Measurements from ENCODE around the gene PLEKHB2. TPM values are rescaled to one million over a fixed set of nuclear protein-coding genes. Genes with fewer than 3 reads are reported as not detected.
"Not testable (repeated sequence)": the region's sequence is repeated elsewhere in the genome, so short reads cannot be mapped to it uniquely, and the experiment has no call there.

The PLEKHB2 gene
- total RNA-seq, 1 donor from 2014 or later: 38.8 TPM

DNA sequence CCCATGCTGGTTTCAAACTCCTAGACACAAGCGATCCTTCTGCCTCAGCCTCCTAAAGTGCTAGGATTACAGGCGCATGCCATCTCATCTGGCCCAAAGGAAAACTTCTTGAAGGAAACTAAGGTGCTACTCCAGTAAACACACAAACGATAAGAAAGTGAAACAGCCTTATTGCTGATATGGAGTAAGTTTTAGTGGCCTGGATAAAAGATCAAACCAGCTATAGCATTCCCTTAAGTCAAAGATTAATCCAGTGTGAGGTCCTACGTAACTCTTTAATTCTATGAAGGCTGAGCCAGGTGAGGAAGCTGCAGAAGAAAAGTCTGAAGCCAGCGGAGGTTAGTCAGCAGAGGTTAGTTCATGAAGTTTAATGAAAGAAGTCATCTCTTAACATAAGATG lies 63.4 kb downstream of the PLEKHB2 start:
- H3K4me1 Mint-ChIP-seq (ENCODE audit: low read depth): no peaks in the 10 kb centered on the region
- no peak for DNase-seq (ENCODE audit: low spot score, unreplicated experiment)
- TF ChIP-seq, protein P1, sequence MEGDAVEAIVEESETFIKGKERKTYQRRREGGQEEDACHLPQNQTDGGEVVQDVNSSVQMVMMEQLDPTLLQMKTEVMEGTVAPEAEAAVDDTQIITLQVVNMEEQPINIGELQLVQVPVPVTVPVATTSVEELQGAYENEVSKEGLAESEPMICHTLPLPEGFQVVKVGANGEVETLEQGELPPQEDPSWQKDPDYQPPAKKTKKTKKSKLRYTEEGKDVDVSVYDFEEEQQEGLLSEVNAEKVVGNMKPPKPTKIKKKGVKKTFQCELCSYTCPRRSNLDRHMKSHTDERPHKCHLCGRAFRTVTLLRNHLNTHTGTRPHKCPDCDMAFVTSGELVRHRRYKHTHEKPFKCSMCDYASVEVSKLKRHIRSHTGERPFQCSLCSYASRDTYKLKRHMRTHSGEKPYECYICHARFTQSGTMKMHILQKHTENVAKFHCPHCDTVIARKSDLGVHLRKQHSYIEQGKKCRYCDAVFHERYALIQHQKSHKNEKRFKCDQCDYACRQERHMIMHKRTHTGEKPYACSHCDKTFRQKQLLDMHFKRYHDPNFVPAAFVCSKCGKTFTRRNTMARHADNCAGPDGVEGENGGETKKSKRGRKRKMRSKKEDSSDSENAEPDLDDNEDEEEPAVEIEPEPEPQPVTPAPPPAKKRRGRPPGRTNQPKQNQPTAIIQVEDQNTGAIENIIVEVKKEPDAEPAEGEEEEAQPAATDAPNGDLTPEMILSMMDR (IDR thresholded peaks at IDR 0.05; ENCODE audit: unreplicated experiment): no peak
- H3K27ac Mint-ChIP-seq: no peak overlapping the region
- H3K4me3 Mint-ChIP-seq (ENCODE audit: low read depth): no peak overlapping the region
- H3K36me3 Mint-ChIP-seq (ENCODE audit: insufficient read depth): no peaks in the 10 kb centered on the region
- H3K27me3 Mint-ChIP-seq: peaks cover 6% of the 10 kb centered on the region
- H3K9me3 Mint-ChIP-seq (ENCODE audit: low read depth): no peaks in the 10 kb centered on the region

DNA sequence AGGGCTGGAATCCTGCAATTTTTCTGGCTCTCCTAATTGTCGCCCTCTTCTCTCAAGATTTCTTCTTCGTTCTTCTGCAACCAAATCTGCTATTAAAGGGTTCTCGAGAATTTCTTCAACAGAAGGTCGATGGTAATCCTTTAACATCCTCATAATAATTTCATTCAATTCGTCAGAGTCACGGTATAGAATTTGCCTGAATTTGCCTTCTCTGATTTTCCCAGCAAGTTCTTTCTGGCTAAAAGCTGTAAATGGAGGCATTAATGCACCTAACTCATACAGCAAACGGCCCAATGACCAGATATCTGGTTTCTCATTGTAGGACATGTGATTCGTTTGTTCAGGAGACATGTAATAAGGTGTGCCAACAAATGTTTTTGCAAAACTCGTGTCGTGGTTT lies 72.9 kb downstream of the PLEKHB2 start:
- H3K4me1 Mint-ChIP-seq (ENCODE audit: low read depth); DNase-seq (ENCODE audit: low spot score, unreplicated experiment); H3K27ac Mint-ChIP-seq; H3K36me3 Mint-ChIP-seq (ENCODE audit: insufficient read depth); H3K4me3 Mint-ChIP-seq (ENCODE audit: low read depth); H3K9me3 Mint-ChIP-seq (ENCODE audit: low read depth): not testable (repeated sequence)
- H3K27me3 Mint-ChIP-seq: peaks cover 20% of the 10 kb centered on the region

DNA sequence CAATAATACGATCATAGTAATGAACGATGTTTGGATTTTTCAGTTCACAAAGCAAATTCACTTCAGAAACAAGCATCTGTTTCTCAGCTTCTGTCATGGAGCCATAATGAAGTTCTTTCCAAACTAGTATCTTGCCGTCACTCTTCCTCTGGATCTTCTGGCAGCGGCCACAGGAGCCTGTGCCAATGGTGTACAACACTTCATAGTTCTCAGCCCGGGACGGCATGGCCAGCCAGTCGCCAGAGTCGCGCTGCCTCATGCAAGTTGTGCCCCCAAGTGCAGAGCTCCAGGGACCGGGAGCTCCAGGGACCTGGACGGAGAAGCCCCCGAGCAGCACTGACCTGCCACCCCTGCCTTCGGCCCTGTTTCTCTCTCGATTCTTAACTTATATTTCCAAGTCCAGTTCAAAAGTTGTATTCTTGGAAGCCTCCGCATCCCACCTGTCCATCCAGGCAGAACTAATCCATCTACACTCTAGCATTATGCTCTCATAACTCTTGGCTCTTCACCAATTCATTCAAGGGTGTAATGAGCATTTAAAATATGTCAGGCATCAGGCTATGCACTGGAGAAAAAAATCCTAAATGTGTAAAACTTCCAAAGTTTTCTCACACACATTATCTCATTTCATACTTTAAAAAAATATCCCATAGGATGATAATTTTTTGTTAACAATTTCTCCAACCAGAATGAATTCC lies 73.7 kb downstream of the PLEKHB2 start:
- peaks cover 20% of the 10 kb centered on the region for H3K27me3 Mint-ChIP-seq
- not testable (repeated sequence) for DNase-seq (ENCODE audit: low spot score, unreplicated experiment); H3K9me3 Mint-ChIP-seq (ENCODE audit: low read depth); H3K27ac Mint-ChIP-seq; H3K4me1 Mint-ChIP-seq (ENCODE audit: low read depth); H3K36me3 Mint-ChIP-seq (ENCODE audit: insufficient read depth); H3K4me3 Mint-ChIP-seq (ENCODE audit: low read depth)

DNA sequence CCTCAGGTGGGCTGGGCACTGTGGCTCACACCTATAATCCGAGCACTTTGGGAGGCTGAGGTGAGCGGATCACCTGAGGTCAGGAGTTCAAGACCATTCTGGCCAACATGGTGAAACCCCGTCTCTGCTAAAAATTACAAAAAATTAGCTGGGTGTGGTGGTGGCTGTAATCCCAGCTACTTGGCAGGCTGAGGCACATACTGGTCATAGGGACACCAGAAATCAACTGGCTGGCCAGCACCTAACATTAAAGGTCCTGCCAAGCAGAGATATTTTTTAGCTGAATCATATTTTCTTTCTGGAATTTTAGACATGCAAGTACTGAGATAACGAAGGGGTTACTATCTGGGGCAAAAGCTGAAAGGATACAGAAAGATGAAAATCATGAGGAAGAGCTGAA lies 76.3 kb downstream of the PLEKHB2 start:
- H3K27me3 Mint-ChIP-seq: peaks cover 14% of the 10 kb centered on the region
- not testable (repeated sequence) for H3K9me3 Mint-ChIP-seq (ENCODE audit: low read depth); H3K4me1 Mint-ChIP-seq (ENCODE audit: low read depth); H3K27ac Mint-ChIP-seq; H3K36me3 Mint-ChIP-seq (ENCODE audit: insufficient read depth); DNase-seq (ENCODE audit: low spot score, unreplicated experiment); H3K4me3 Mint-ChIP-seq (ENCODE audit: low read depth)

DNA sequence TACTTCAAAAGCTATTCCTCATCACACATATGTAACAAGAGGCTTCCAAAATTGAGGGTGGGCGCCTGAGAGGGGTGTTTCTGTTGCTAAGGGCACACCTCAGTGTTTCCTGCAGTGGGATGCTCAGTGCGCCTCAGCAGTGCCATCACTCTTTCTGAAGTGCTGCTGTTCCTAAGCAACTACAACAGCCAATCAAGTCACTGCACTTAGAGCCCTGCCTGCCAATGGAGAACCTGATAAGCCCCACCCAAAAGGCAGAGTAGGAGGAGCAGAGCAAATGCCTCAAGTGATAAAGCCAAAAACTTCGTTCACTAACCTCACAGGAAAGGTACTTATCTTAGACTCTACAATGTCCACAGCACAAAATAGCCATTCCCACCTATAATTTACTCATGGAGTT lies 88.3 kb downstream of the PLEKHB2 start:
- H3K4me3 Mint-ChIP-seq (ENCODE audit: low read depth); H3K36me3 Mint-ChIP-seq (ENCODE audit: insufficient read depth); DNase-seq (ENCODE audit: low spot score, unreplicated experiment); H3K9me3 Mint-ChIP-seq (ENCODE audit: low read depth); H3K27ac Mint-ChIP-seq; H3K4me1 Mint-ChIP-seq (ENCODE audit: low read depth): not testable (repeated sequence)
- peaks cover 32% of the 10 kb centered on the region for H3K27me3 Mint-ChIP-seq

DNA sequence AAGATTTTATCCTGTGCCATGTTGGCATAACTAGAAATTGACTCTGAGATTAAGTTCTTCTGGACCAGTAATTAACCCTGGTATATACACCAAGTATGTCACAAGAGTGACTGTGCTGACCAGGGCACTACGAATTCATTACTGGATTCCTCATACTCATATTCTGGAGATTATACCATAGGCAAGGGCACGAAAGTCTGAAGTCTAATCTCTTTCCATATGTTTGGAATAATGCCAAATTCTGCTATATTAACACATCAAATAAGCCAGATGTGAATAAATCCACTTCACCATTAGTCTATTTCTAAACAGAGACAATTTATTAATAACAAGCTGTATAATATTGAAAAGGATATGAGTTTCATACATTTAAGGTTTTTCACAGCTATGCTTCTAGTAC lies 91.0 kb downstream of the PLEKHB2 start:
- H3K4me1 Mint-ChIP-seq (ENCODE audit: low read depth); H3K9me3 Mint-ChIP-seq (ENCODE audit: low read depth); H3K36me3 Mint-ChIP-seq (ENCODE audit: insufficient read depth); H3K4me3 Mint-ChIP-seq (ENCODE audit: low read depth); DNase-seq (ENCODE audit: low spot score, unreplicated experiment); H3K27ac Mint-ChIP-seq: not testable (repeated sequence)
- peaks cover 25% of the 10 kb centered on the region for H3K27me3 Mint-ChIP-seq

Other genes with a start within 250 kb of the PLEKHB2 start
- 106 and 111 TPM in 2 replicates for gene FAM168B, start 11.9 kb upstream of the PLEKHB2 start, total RNA-seq
- 3.3 and 4.7 TPM in 2 replicates for gene POTEE, start 104.2 kb downstream of the PLEKHB2 start, total RNA-seq